HCT116 (cell line): ENCODE results near the gene LRRC4C.

Source experiments
- ATF3 ChIP-seq: IDR thresholded peaks from 2 replicates; pipeline ENCODE4 v1.6.1; 2012
- CTCF ChIP-seq, 3 experiments: fragments of 200-600 bp in 1 of 3; sonication (generic) in 1 of 3; IDR thresholded peaks in 2 of 3; conservative IDR thresholded peaks in 1 of 3; 2 replicates each; pipeline ENCODE4 v1.5.1; 2012 to 2017; ENCODE audit warnings: low read depth in 2 of 3, low read length in 2 of 3, antibody characterized with exemption in 1 of 3, borderline replicate concordance in 1 of 3, control low read depth in 1 of 3, mild to moderate bottlenecking in 1 of 3, mixed read lengths in 1 of 3, mixed run types in 1 of 3, moderate library complexity in 1 of 3; ENCODE audit not compliant: insufficient read depth in 1 of 3
- EZH2phosphoT487 ChIP-seq: fragments of 200-600 bp; IDR thresholded peaks from 2 replicates; pipeline ENCODE4 v1.6.1; 2018; ENCODE audit warnings: antibody characterized with exemption, borderline replicate concordance
- POLR2A ChIP-seq: IDR thresholded peaks from 2 replicates; pipeline ENCODE4 v1.7.0; 2011; ENCODE audit warnings: borderline replicate concordance; ENCODE audit not compliant: insufficient read depth, insufficient read length; ENCODE audit errors: extremely low read depth
- POLR2AphosphoS5 ChIP-seq: IDR thresholded peaks from 2 replicates; pipeline ENCODE4 v1.6.1; 2011; ENCODE audit warnings: mild to moderate bottlenecking, low read depth, low read length, moderate library complexity
- RAD21 ChIP-seq: IDR thresholded peaks from 2 replicates; pipeline ENCODE4 v1.6.1; 2012; ENCODE audit warnings: low read depth, mild to moderate bottlenecking
- SP1 ChIP-seq: IDR thresholded peaks from 2 replicates; pipeline ENCODE4 v1.6.1; 2012; ENCODE audit warnings: low read depth
- YY1 ChIP-seq: IDR thresholded peaks from 2 replicates; pipeline ENCODE4 v1.6.1; 2011; ENCODE audit warnings: low read length, low read depth, moderate library complexity, mild to moderate bottlenecking; ENCODE audit not compliant: insufficient replicate concordance; ENCODE audit errors: extremely low read depth
- TF ChIP-seq, protein P1 (sequence below): IDR thresholded peaks from 2 replicates; pipeline ENCODE4 v1.6.1; 2012; ENCODE audit warnings: low read depth
- TF ChIP-seq, protein P2 (sequence below): IDR thresholded peaks from 2 replicates; pipeline ENCODE4 v1.6.1; 2012

GRCh38 chr11:40763046-40763445, 696.4 kb downstream of the LRRC4C start:
- TF ChIP-seq CTCF (IDR thresholded peaks at IDR 0.05 in 2 of 3, conservative IDR thresholded peaks at IDR 0.05 in 1 of 3; ENCODE audit: borderline replicate concordance in 1 of 3, insufficient read depth in 1 of 3, low read depth in 2 of 3, low read length in 2 of 3) (no peak), POLR2A (no peak), YY1 (no peak), RAD21 (no peak), POLR2AphosphoS5 (no peak), SP1 (no peak), ATF3 (no peak), EZH2phosphoT487 (no peak)
- TF ChIP-seq, protein P1, sequence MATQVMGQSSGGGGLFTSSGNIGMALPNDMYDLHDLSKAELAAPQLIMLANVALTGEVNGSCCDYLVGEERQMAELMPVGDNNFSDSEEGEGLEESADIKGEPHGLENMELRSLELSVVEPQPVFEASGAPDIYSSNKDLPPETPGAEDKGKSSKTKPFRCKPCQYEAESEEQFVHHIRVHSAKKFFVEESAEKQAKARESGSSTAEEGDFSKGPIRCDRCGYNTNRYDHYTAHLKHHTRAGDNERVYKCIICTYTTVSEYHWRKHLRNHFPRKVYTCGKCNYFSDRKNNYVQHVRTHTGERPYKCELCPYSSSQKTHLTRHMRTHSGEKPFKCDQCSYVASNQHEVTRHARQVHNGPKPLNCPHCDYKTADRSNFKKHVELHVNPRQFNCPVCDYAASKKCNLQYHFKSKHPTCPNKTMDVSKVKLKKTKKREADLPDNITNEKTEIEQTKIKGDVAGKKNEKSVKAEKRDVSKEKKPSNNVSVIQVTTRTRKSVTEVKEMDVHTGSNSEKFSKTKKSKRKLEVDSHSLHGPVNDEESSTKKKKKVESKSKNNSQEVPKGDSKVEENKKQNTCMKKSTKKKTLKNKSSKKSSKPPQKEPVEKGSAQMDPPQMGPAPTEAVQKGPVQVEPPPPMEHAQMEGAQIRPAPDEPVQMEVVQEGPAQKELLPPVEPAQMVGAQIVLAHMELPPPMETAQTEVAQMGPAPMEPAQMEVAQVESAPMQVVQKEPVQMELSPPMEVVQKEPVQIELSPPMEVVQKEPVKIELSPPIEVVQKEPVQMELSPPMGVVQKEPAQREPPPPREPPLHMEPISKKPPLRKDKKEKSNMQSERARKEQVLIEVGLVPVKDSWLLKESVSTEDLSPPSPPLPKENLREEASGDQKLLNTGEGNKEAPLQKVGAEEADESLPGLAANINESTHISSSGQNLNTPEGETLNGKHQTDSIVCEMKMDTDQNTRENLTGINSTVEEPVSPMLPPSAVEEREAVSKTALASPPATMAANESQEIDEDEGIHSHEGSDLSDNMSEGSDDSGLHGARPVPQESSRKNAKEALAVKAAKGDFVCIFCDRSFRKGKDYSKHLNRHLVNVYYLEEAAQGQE = no peak
- TF ChIP-seq, protein P2, sequence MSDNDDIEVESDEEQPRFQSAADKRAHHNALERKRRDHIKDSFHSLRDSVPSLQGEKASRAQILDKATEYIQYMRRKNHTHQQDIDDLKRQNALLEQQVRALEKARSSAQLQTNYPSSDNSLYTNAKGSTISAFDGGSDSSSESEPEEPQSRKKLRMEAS = no peak
